Mammary epithelial cell (primary cell): Measurements from ENCODE around the gene MED8.

Experiments used
- CTCF ChIP-seq, 2 donors: IDR thresholded peaks in 1 of 2; conservative IDR thresholded peaks in 1 of 2; 2 replicates each; pipeline ENCODE4 v1.5.1; 2011 to 2012; ENCODE audit warnings: inconsistent platforms in 2 of 2, low read length in 2 of 2, mild to moderate bottlenecking in 2 of 2, control low read depth in 1 of 2, low read depth in 1 of 2; ENCODE audit not compliant: insufficient read depth in 1 of 2; ENCODE audit errors: extremely low read depth in 1 of 2
- EZH2 ChIP-seq: IDR thresholded peaks from 2 replicates; pipeline ENCODE4 v1.6.1; 2012; ENCODE audit warnings: low read length, inconsistent platforms, borderline replicate concordance

GRCh38 chr1:43357251-43357650 is 32.3 kb downstream of the MED8 start:
- TF ChIP-seq CTCF (conservative IDR thresholded peaks at IDR 0.05 in 1 of 2, IDR thresholded peaks at IDR 0.05 in 1 of 2; ENCODE audit: extremely low read depth in 1 of 2, insufficient read depth in 1 of 2, low read depth in 1 of 2, low read length in 2 of 2) (no peak), EZH2 (no peak)
